Endodermal cell (in vitro differentiated cells): ENCODE data around the gene GRIK4. TPM values are rescaled to one million over a fixed set of nuclear protein-coding genes. Genes with fewer than 3 reads are reported as not detected.
"Not testable (repeated sequence)": the region's sequence is repeated elsewhere in the genome, so short reads cannot be mapped to it uniquely, and the experiment has no call there.

Source experiments
- DNase-seq: peaks from one replicate; pipeline ENCODE4 v3.0.0-alpha.2; 2017
- H3K27ac ChIP-seq: 2 replicates; pipeline ENCODE4 v1.5.1; 2013; ENCODE audit warnings: mild to moderate bottlenecking, low read depth, low read length, moderate library complexity
- H3K27me3 ChIP-seq: 2 replicates; pipeline ENCODE4 v1.6.1; 2013; ENCODE audit warnings: mild to moderate bottlenecking, low read length, moderate library complexity; ENCODE audit not compliant: insufficient read depth, control insufficient read depth, poor library complexity, severe bottlenecking
- H3K36me3 ChIP-seq: 2 replicates; pipeline ENCODE4 v1.7.0; 2013; ENCODE audit warnings: mild to moderate bottlenecking, low read length, moderate library complexity; ENCODE audit not compliant: control insufficient read depth, insufficient read depth
- H3K4me1 ChIP-seq: one replicate; pipeline ENCODE4 v1.7.0; 2013; ENCODE audit warnings: low read length; ENCODE audit not compliant: control insufficient read depth, insufficient read depth
- H3K4me3 ChIP-seq: 2 replicates; pipeline ENCODE4 v1.5.1; 2013; ENCODE audit warnings: mild to moderate bottlenecking, low read length, moderate library complexity
- H3K9ac ChIP-seq: 2 replicates; pipeline ENCODE4 v1.6.1; 2013; ENCODE audit warnings: mild to moderate bottlenecking, low read length, moderate library complexity; ENCODE audit not compliant: poor library complexity, severe bottlenecking; ENCODE audit errors: extremely low read depth
- H3K9me3 ChIP-seq: 2 replicates; pipeline ENCODE4 v1.6.1; 2013; ENCODE audit warnings: mild to moderate bottlenecking, low read length, moderate library complexity; ENCODE audit not compliant: control insufficient read depth
- H3K27ac Mint-ChIP-seq: 2 replicates; pipeline ENCODE4 v1.8.0; 2020; ENCODE audit warnings: mixed read lengths
- H3K27me3 Mint-ChIP-seq: 2 replicates; pipeline ENCODE4 v1.8.0; 2021; ENCODE audit warnings: mild to moderate bottlenecking, mixed read lengths; ENCODE audit not compliant: insufficient read depth
- H3K36me3 Mint-ChIP-seq: 2 replicates; pipeline ENCODE4 v1.8.0; 2020; ENCODE audit warnings: low read depth, mixed read lengths
- H3K4me1 Mint-ChIP-seq: 2 replicates; pipeline ENCODE4 v1.8.0; 2020; ENCODE audit warnings: mixed read lengths
- H3K4me3 Mint-ChIP-seq: 2 replicates; pipeline ENCODE4 v1.8.0; 2020; ENCODE audit warnings: mild to moderate bottlenecking, moderate library complexity, mixed read lengths
- H3K9me3 Mint-ChIP-seq: 2 replicates; pipeline ENCODE4 v1.8.0; 2020; ENCODE audit warnings: mild to moderate bottlenecking, mixed read lengths
- CTCF ChIP-seq: fragments of 200-600 bp; sonication (generic); conservative IDR thresholded peaks from 2 replicates; pipeline ENCODE4 v1.5.0; 2021; ENCODE audit warnings: antibody characterized with exemption, mild to moderate bottlenecking
- WGBS, 2 experiments: methylation state at CpG; one replicate each; pipeline versions ENCODE4 v1.1.5 to v1.1.7; 2013; ENCODE audit warnings: missing lambda C conversion rate in 2 of 2, mixed read lengths in 1 of 2; ENCODE audit not compliant: insufficient coverage in 1 of 2, insufficient read length in 1 of 2; 5-methylcytosine and 5-hydroxymethylcytosine counted together
- total RNA-seq, 2 donors: library from RNA; stranded (reverse); fragmentation: NEBNext Ultra II Directional in 1 of 2; extraction: Animal tissue kit (Norgen Biotek cat#: 25700) in 1 of 2; gene quantifications; 2 replicates in 1 of 2; 3 replicates in 1 of 2; pipeline ENCODE4 v1.2.1, GENCODE V29; 2021

Gene GRIK4
- total RNA-seq, 2 donors from 2014 or later, result 1.7 to 3.5 TPM

GRCh38 chr11:120622189-120622875 lies 110.8 kb downstream of the GRIK4 start:
- H3K4me3 Mint-ChIP-seq, result no peak overlapping the region
- Histone ChIP-seq H3K9me3 (peaks cover 19% of the 10 kb centered on the region), H3K36me3 (no peaks in the 10 kb centered on the region), H3K4me3 (no peak overlapping the region), H3K27ac (no peak overlapping the region), H3K27me3 (no peaks in the 10 kb centered on the region), H3K4me1 (no peaks in the 10 kb centered on the region), H3K9ac (no peak overlapping the region)
- H3K36me3 Mint-ChIP-seq, result peaks cover 14% of the 10 kb centered on the region
- 86 to 89% methylated on average over 6 to 7 of the region's 7 CpGs for WGBS, 2 experiments
- no peaks in the 10 kb centered on the region for H3K4me1 Mint-ChIP-seq
- H3K9me3 Mint-ChIP-seq, result peaks cover 32% of the 10 kb centered on the region
- peaks cover 24% of the 10 kb centered on the region for H3K27me3 Mint-ChIP-seq
- no peak overlapping the region for H3K27ac Mint-ChIP-seq
- DNase-seq, result no peak
- TF ChIP-seq CTCF, result peak; percentile 66

GRCh38 chr11:120624992-120625391 lies 113.4 kb downstream of the GRIK4 start:
- H3K9ac ChIP-seq, DNase-seq, H3K4me1 Mint-ChIP-seq, H3K9me3 ChIP-seq, H3K27me3 ChIP-seq, H3K27ac ChIP-seq, H3K36me3 ChIP-seq, H3K9me3 Mint-ChIP-seq, H3K27ac Mint-ChIP-seq, H3K4me1 ChIP-seq, H3K4me3 Mint-ChIP-seq, H3K36me3 Mint-ChIP-seq, H3K4me3 ChIP-seq: not testable (repeated sequence)
- H3K27me3 Mint-ChIP-seq, result peaks cover 17% of the 10 kb centered on the region
- 92 to 96% methylated on average over 12 of the region's 12 CpGs for WGBS, 2 experiments

GRCh38 chr11:120625565-120625964 lies 114.0 kb downstream of the GRIK4 start:
- 82% methylated on average over 4 of the region's 4 CpGs; no CpG with 5 or more reads in 1 of the 2 experiments for WGBS, 2 experiments

More at GRCh38 chr11:120625565-120625964, 114.0 kb downstream of the GRIK4 start:
- no peaks in the 10 kb centered on the region for H3K4me1 ChIP-seq
- no peak for TF ChIP-seq CTCF
- H3K27ac Mint-ChIP-seq, result no peak overlapping the region
- H3K27ac ChIP-seq, result no peak overlapping the region
- H3K9ac ChIP-seq, result no peak overlapping the region
- H3K4me3 Mint-ChIP-seq, result no peak overlapping the region
- peaks cover 15% of the 10 kb centered on the region for H3K27me3 Mint-ChIP-seq
- DNase-seq, result no peak
- peaks cover 3% of the 10 kb centered on the region for H3K9me3 Mint-ChIP-seq
- no peaks in the 10 kb centered on the region for H3K4me1 Mint-ChIP-seq
- no peaks in the 10 kb centered on the region for H3K9me3 ChIP-seq
- no peak overlapping the region for H3K4me3 ChIP-seq
- H3K27me3 ChIP-seq, result no peaks in the 10 kb centered on the region
- H3K36me3 ChIP-seq, result no peaks in the 10 kb centered on the region
- H3K36me3 Mint-ChIP-seq, result no peaks in the 10 kb centered on the region
